IgD-negative memory B cell (primary cell): ENCODE results near the gene NUP93. TPM values are rescaled to one million over a fixed set of nuclear protein-coding genes. Genes with fewer than 3 reads are reported as not detected.
A peak's percentile ranks its signal among the peaks of the same experiment; 100 is the strongest.
"Not testable (repeated sequence)": the region's sequence is repeated elsewhere in the genome, so short reads cannot be mapped to it uniquely, and the experiment has no call there.

Experiments used
- H3K27ac Mint-ChIP-seq, 3 donors: one replicate each; pipeline ENCODE4 v1.8.0; 2020 to 2022; ENCODE audit warnings: mild to moderate bottlenecking in 3 of 3, mixed read lengths in 3 of 3, moderate library complexity in 1 of 3
- H3K27me3 Mint-ChIP-seq: one replicate; pipeline ENCODE4 v1.8.0; 2021; ENCODE audit warnings: mixed read lengths
- H3K36me3 Mint-ChIP-seq: one replicate; pipeline ENCODE4 v1.8.0; 2020; ENCODE audit warnings: mild to moderate bottlenecking, mixed read lengths
- H3K4me1 Mint-ChIP-seq, 3 donors: one replicate each; pipeline ENCODE4 v1.8.0; 2020 to 2022; ENCODE audit warnings: mixed read lengths in 3 of 3, mild to moderate bottlenecking in 1 of 3
- H3K4me3 Mint-ChIP-seq, 4 donors: one replicate each; pipeline ENCODE4 v1.8.0; 2020 to 2022; ENCODE audit warnings: mild to moderate bottlenecking in 4 of 4, mixed read lengths in 4 of 4, moderate library complexity in 3 of 4
- H3K9me3 Mint-ChIP-seq, 3 donors: one replicate each; pipeline ENCODE4 v1.8.0; 2020 to 2021; ENCODE audit warnings: mixed read lengths in 3 of 3, mild to moderate bottlenecking in 1 of 3
- polyA plus RNA-seq: library from polyadenylated mRNA; unstranded; fragments of 300-500 nt; fragmentation: Illumina TruSeq; gene quantifications from one replicate; pipeline ENCODE4 v1.2.3, GENCODE V29; 2021

Gene NUP93
- polyA plus RNA-seq, 1 donor from 2014 or later: 60.6 TPM

GRCh38 chr16:56874800-56875199 is 144.9 kb downstream of the NUP93 start:
- no peaks in the 10 kb centered on the region for H3K27me3 Mint-ChIP-seq
- peaks cover 11 to 20% (median 11%) of the 10 kb centered on the region in 3 donors for H3K4me1 Mint-ChIP-seq
- no peaks in the 10 kb centered on the region for H3K9me3 Mint-ChIP-seq
- no peak overlapping the region for H3K27ac Mint-ChIP-seq
- peaks cover 4% of the 10 kb centered on the region for H3K36me3 Mint-ChIP-seq
- H3K4me3 Mint-ChIP-seq: no peak overlapping the region

GRCh38 chr16:56876048-56876447 is 146.1 kb downstream of the NUP93 start:
- no peaks in the 10 kb centered on the region for H3K9me3 Mint-ChIP-seq
- H3K27ac Mint-ChIP-seq: no peak overlapping the region
- peak overlapping the region in 1 of 4 donors; percentile 41 for H3K4me3 Mint-ChIP-seq
- peaks cover 4 to 8% (median 5%) of the 10 kb centered on the region in 3 donors for H3K4me1 Mint-ChIP-seq
- H3K27me3 Mint-ChIP-seq: no peaks in the 10 kb centered on the region
- H3K36me3 Mint-ChIP-seq: peaks cover 4% of the 10 kb centered on the region

GRCh38 chr16:56877486-56878182 is 147.7 kb downstream of the NUP93 start:
- no peaks in the 10 kb centered on the region for H3K27me3 Mint-ChIP-seq
- peaks cover 2% of the 10 kb centered on the region for H3K36me3 Mint-ChIP-seq
- H3K4me1 Mint-ChIP-seq: peaks cover 2 to 5% (median 3%) of the 10 kb centered on the region in 3 donors
- no peak overlapping the region for H3K27ac Mint-ChIP-seq
- H3K9me3 Mint-ChIP-seq: no peaks in the 10 kb centered on the region
- no peak overlapping the region for H3K4me3 Mint-ChIP-seq

- no peaks in the 10 kb centered on the region for H3K9me3 Mint-ChIP-seq
- peaks cover 2% of the 10 kb centered on the region for H3K36me3 Mint-ChIP-seq
- peaks cover 2 to 5% (median 3%) of the 10 kb centered on the region in 3 donors for H3K4me1 Mint-ChIP-seq
- peak overlapping the region in 1 of 3 donors; percentile 28 for H3K27ac Mint-ChIP-seq
- H3K4me3 Mint-ChIP-seq: peak overlapping the region in 1 of 4 donors; percentile 62
- no peaks in the 10 kb centered on the region for H3K27me3 Mint-ChIP-seq
These were observed 148.4 kb downstream of the NUP93 start for GRCh38 chr16:56878282-56878854.

GRCh38 chr16:56879276-56879675 is 149.3 kb downstream of the NUP93 start:
- Mint-ChIP-seq H3K9me3 (no peaks in the 10 kb centered on the region), H3K27me3 (no peaks in the 10 kb centered on the region), H3K27ac (no peak overlapping the region), H3K4me3 (no peak overlapping the region), H3K36me3 (peaks cover 2% of the 10 kb centered on the region), H3K4me1 (peaks cover 2 to 5% (median 3%) of the 10 kb centered on the region in 3 donors)

GRCh38 chr16:56880176-56880575 is 150.2 kb downstream of the NUP93 start:
- H3K4me1 Mint-ChIP-seq: peaks cover 2 to 5% (median 3%) of the 10 kb centered on the region in 3 donors
- H3K9me3 Mint-ChIP-seq: no peaks in the 10 kb centered on the region
- H3K4me3 Mint-ChIP-seq: no peak overlapping the region
- no peaks in the 10 kb centered on the region for H3K27me3 Mint-ChIP-seq
- H3K27ac Mint-ChIP-seq: no peak overlapping the region
- peaks cover 2% of the 10 kb centered on the region for H3K36me3 Mint-ChIP-seq

GRCh38 chr16:56880685-56881084 is 150.8 kb downstream of the NUP93 start:
- Mint-ChIP-seq H3K4me3 (no peak overlapping the region), H3K27ac (no peak overlapping the region), H3K9me3 (no peaks in the 10 kb centered on the region), H3K27me3 (no peaks in the 10 kb centered on the region), H3K36me3 (peaks cover 2% of the 10 kb centered on the region), H3K4me1 (peaks cover 2 to 5% (median 3%) of the 10 kb centered on the region in 3 donors)

GRCh38 chr16:56882077-56882800 is 152.3 kb downstream of the NUP93 start:
- Mint-ChIP-seq H3K27ac (no peak overlapping the region), H3K4me3 (no peak overlapping the region), H3K27me3 (no peaks in the 10 kb centered on the region), H3K9me3 (no peaks in the 10 kb centered on the region), H3K36me3 (peaks cover 2% of the 10 kb centered on the region), H3K4me1 (no peaks in the 10 kb centered on the region)

GRCh38 chr16:56883586-56883985 is 153.7 kb downstream of the NUP93 start:
- peaks cover 2 to 5% (median 3%) of the 10 kb centered on the region in 3 donors for H3K4me1 Mint-ChIP-seq
- H3K36me3 Mint-ChIP-seq: peaks cover 2% of the 10 kb centered on the region
- peak overlapping the region in 1 of 3 donors; percentile 59 for H3K27ac Mint-ChIP-seq
- no peaks in the 10 kb centered on the region for H3K9me3 Mint-ChIP-seq
- H3K27me3 Mint-ChIP-seq: no peaks in the 10 kb centered on the region
- H3K4me3 Mint-ChIP-seq: no peak overlapping the region

- Mint-ChIP-seq H3K9me3 (no peaks in the 10 kb centered on the region), H3K27ac (peak overlapping the region in 1 of 3 donors; percentile 59), H3K4me1 (peaks cover 8 to 10% (median 8%) of the 10 kb centered on the region in 3 donors), H3K27me3 (no peaks in the 10 kb centered on the region), H3K4me3 (no peak overlapping the region), H3K36me3 (peaks cover 2% of the 10 kb centered on the region)
These were observed 154.2 kb downstream of the NUP93 start for GRCh38 chr16:56884026-56884582.

- not testable (repeated sequence) for H3K9me3 Mint-ChIP-seq, H3K36me3 Mint-ChIP-seq, H3K27me3 Mint-ChIP-seq, H3K27ac Mint-ChIP-seq, H3K4me3 Mint-ChIP-seq
- H3K4me1 Mint-ChIP-seq: peaks cover 9 to 11% (median 10%) of the 10 kb centered on the region in 3 donors
These were observed 155.0 kb downstream of the NUP93 start for GRCh38 chr16:56884929-56885328.

GRCh38 chr16:56885446-56886162 is 155.7 kb downstream of the NUP93 start:
- H3K9me3 Mint-ChIP-seq: no peaks in the 10 kb centered on the region
- no peak overlapping the region for H3K4me3 Mint-ChIP-seq
- H3K27me3 Mint-ChIP-seq: no peaks in the 10 kb centered on the region
- peaks cover 2% of the 10 kb centered on the region for H3K36me3 Mint-ChIP-seq
- H3K27ac Mint-ChIP-seq: no peak overlapping the region
- H3K4me1 Mint-ChIP-seq: peaks cover 9 to 11% (median 10%) of the 10 kb centered on the region in 3 donors

GRCh38 chr16:56886296-56886695 is 156.4 kb downstream of the NUP93 start:
- Mint-ChIP-seq H3K36me3 (peaks cover 2% of the 10 kb centered on the region), H3K27ac (no peak overlapping the region), H3K9me3 (no peaks in the 10 kb centered on the region), H3K4me1 (peaks cover 9 to 11% (median 10%) of the 10 kb centered on the region in 3 donors), H3K27me3 (no peaks in the 10 kb centered on the region), H3K4me3 (no peak overlapping the region)

- Mint-ChIP-seq H3K4me1 (peaks cover 9 to 11% (median 10%) of the 10 kb centered on the region in 3 donors), H3K36me3 (peaks cover 2% of the 10 kb centered on the region), H3K9me3 (no peaks in the 10 kb centered on the region), H3K27ac (no peak overlapping the region), H3K27me3 (no peaks in the 10 kb centered on the region), H3K4me3 (no peak overlapping the region)
These were observed 156.9 kb downstream of the NUP93 start for GRCh38 chr16:56886826-56887225.
